Vagina (tissue), 2 donors: ENCODE data around the gene KRTAP19-4.

Experiments used
- POLR2AphosphoS5 ChIP-seq, 2 donors: sonication (generic); formaldehyde crosslinking; IDR thresholded peaks; one replicate each; pipeline ENCODE4 v1.9.0; 2017; ENCODE audit warnings: antibody characterized with exemption in 2 of 2, mild to moderate bottlenecking in 2 of 2, low read depth in 1 of 2; ENCODE audit not compliant: insufficient read depth in 1 of 2
- TF ChIP-seq, protein P1 (sequence below), 3 experiments: fragments of 450-650 bp in 2 of 3; fragments of 200-600 bp in 1 of 3; sonication (generic) in 1 of 3; IDR thresholded peaks; one replicate each; pipeline ENCODE4 v1.5.1; 2017 to 2019; ENCODE audit warnings: antibody characterized with exemption in 3 of 3, mild to moderate bottlenecking in 2 of 3, moderate library complexity in 2 of 3

DNA sequence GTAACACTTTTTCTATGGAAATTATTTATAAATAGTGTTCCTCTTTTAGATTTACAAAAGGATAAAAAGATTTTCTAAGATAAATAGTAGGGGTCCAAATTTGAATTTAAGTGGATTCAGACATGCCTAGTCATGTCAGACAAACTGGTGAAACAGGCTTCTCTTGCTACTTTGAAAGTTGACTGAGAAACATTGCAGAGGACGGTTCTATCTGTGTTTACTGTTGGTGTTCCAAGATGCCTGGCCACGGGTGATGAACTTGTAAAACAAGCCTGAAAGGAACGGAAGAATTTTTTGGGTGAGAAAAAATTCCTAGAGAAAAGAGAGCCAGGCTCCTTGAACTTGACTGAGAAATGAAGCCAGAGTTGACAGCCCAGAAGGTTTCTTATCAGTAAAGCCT is 19.0 kb downstream of the KRTAP19-4 start:
- peak in 1 of 2 donors; percentile 11 for TF ChIP-seq POLR2AphosphoS5 (IDR thresholded peaks at IDR 0.05; ENCODE audit: insufficient read depth in 1 of 2, low read depth in 1 of 2)
- TF ChIP-seq, protein P1, sequence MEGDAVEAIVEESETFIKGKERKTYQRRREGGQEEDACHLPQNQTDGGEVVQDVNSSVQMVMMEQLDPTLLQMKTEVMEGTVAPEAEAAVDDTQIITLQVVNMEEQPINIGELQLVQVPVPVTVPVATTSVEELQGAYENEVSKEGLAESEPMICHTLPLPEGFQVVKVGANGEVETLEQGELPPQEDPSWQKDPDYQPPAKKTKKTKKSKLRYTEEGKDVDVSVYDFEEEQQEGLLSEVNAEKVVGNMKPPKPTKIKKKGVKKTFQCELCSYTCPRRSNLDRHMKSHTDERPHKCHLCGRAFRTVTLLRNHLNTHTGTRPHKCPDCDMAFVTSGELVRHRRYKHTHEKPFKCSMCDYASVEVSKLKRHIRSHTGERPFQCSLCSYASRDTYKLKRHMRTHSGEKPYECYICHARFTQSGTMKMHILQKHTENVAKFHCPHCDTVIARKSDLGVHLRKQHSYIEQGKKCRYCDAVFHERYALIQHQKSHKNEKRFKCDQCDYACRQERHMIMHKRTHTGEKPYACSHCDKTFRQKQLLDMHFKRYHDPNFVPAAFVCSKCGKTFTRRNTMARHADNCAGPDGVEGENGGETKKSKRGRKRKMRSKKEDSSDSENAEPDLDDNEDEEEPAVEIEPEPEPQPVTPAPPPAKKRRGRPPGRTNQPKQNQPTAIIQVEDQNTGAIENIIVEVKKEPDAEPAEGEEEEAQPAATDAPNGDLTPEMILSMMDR (IDR thresholded peaks at IDR 0.05): no peak
